Sigmoid colon (tissue), 4 donors: ENCODE results near the gene ANKRD6.

Experiments used
- CTCF ChIP-seq, 4 experiments: fragments of 450-650 bp in 3 of 4; fragments of 200-600 bp in 1 of 4; IDR thresholded peaks; one replicate each; pipeline ENCODE4 v1.5.1; 2016 to 2019; ENCODE audit warnings: antibody characterized with exemption in 4 of 4, mild to moderate bottlenecking in 3 of 4, moderate library complexity in 2 of 4
- POLR2A ChIP-seq, 2 donors: fragments of 450-650 bp; IDR thresholded peaks; one replicate each; pipeline ENCODE4 v1.6.1; 2016; ENCODE audit warnings: antibody characterized with exemption in 2 of 2, mild to moderate bottlenecking in 2 of 2, moderate library complexity in 2 of 2
- POLR2AphosphoS5 ChIP-seq, 4 donors: sonication (generic); formaldehyde crosslinking; IDR thresholded peaks; one replicate each; pipeline ENCODE4 v1.6.1; 2017; ENCODE audit warnings: antibody characterized with exemption in 4 of 4

- TF ChIP-seq POLR2A (IDR thresholded peaks at IDR 0.05) (no peak), CTCF (IDR thresholded peaks at IDR 0.05) (no peak), POLR2AphosphoS5 (IDR thresholded peaks at IDR 0.05) (no peak)
Observed at GRCh38 chr6:89400912-89401399, 32.0 kb upstream of the ANKRD6 start.
